SK-N-SH (cell line): ENCODE measurements around the gene NRTN. TPM values are rescaled to one million over a fixed set of nuclear protein-coding genes. Genes with fewer than 3 reads are reported as not detected.

Experiments
- CTCF ChIA-PET: fragments of 300-600, 350-600 bp; formaldehyde crosslinking; extraction: SDS; loops from one replicate; lab custom pipeline; 2021; lab: Yijun Ruan, JAX
- POLR2A ChIA-PET: fragments of 350-600 bp; sonication (Branson Sonifier 250); formaldehyde crosslinking; extraction: SDS; loops from one replicate; lab custom pipeline; 2020; ENCODE audit warnings: antibody characterized with exemption, inconsistent platforms; lab: Yijun Ruan, JAX
- DNase-seq: peaks from one replicate; pipeline ENCODE4 v3.0.0; 2012
- H2AFZ ChIP-seq: fragments of 200-600 bp; sonication (generic); 2 replicates; pipeline ENCODE4 v1.8.1; 2016; ENCODE audit warnings: antibody characterized with exemption, mild to moderate bottlenecking, low read depth
- H3F3A ChIP-seq: fragments of 200-600 bp; sonication (generic); replicated peaks from 2 replicates; pipeline ENCODE3; 2016; ENCODE audit warnings: antibody characterized with exemption, mild to moderate bottlenecking; ENCODE audit not compliant: insufficient read depth
- H3K27ac ChIP-seq, 2 experiments: fragments of 200-500 bp in 1 of 2; fragments of 200-600 bp in 1 of 2; sonication (Bioruptor generic) in 1 of 2; sonication (generic), shearing (Covaris generic) in 1 of 2; 2 replicates each; pipeline versions ENCODE4 v1.5.1 to v1.6.1; 2014 to 2016; ENCODE audit warnings: low read depth in 2 of 2, inconsistent platforms in 1 of 2, low read length in 1 of 2, mild to moderate bottlenecking in 1 of 2, mixed read lengths in 1 of 2
- H3K27me3 ChIP-seq: fragments of 200-600 bp; sonication (generic), shearing (Covaris generic); 2 replicates; pipeline ENCODE4 v1.6.1; 2016; ENCODE audit warnings: mixed run types; ENCODE audit not compliant: insufficient read depth
- H3K36me3 ChIP-seq, 2 experiments: fragments of 200-500 bp in 1 of 2; fragments of 200-600 bp in 1 of 2; sonication (Bioruptor generic) in 1 of 2; sonication (generic) in 1 of 2; replicated peaks in 1 of 2; 2 replicates each; pipeline versions ENCODE3 to v1.5.1; 2014 to 2016; ENCODE audit warnings: low read length in 1 of 2, mild to moderate bottlenecking in 1 of 2; ENCODE audit not compliant: insufficient read depth in 2 of 2, control insufficient read depth in 1 of 2
- H3K4me1 ChIP-seq, 2 experiments: fragments of 200-500 bp in 1 of 2; fragments of 200-600 bp in 1 of 2; sonication (Bioruptor generic) in 1 of 2; sonication (generic), shearing (Covaris generic) in 1 of 2; 2 replicates each; pipeline versions ENCODE4 v1.5.1 to v1.6.1; 2014 to 2016; ENCODE audit warnings: low read depth in 1 of 2, low read length in 1 of 2, mixed run types in 1 of 2; ENCODE audit not compliant: insufficient read depth in 2 of 2, control insufficient read depth in 1 of 2
- H3K4me2 ChIP-seq: fragments of 200-600 bp; sonication (generic), shearing (Covaris generic); 2 replicates; pipeline ENCODE4 v1.6.1; 2017; ENCODE audit warnings: mixed run types
- H3K4me3 ChIP-seq, 2 experiments: fragments of 200-500 bp in 1 of 2; fragments of 200-600 bp in 1 of 2; sonication (Bioruptor generic) in 1 of 2; sonication (generic), shearing (Covaris generic) in 1 of 2; 2 replicates each; pipeline versions ENCODE4 v1.5.1 to v1.8.1; 2014 to 2016; ENCODE audit warnings: low read depth in 2 of 2, inconsistent platforms in 1 of 2, low read length in 1 of 2, mild to moderate bottlenecking in 1 of 2, mixed read lengths in 1 of 2, moderate library complexity in 1 of 2
- H3K79me2 ChIP-seq: fragments of 200-600 bp; sonication (generic); 2 replicates; pipeline ENCODE4 v1.8.1; 2017; ENCODE audit warnings: mild to moderate bottlenecking; ENCODE audit not compliant: insufficient read depth
- H3K9ac ChIP-seq: fragments of 200-600 bp; sonication (generic); 2 replicates; pipeline ENCODE4 v1.6.1; 2017; ENCODE audit warnings: mixed run types
- H3K9me2 ChIP-seq: fragments of 200-600 bp; sonication (generic); 2 replicates; pipeline ENCODE4 v1.6.1; 2017; ENCODE audit warnings: mixed run types
- H3K9me3 ChIP-seq: fragments of 200-600 bp; sonication (generic); 2 replicates; pipeline ENCODE4 v1.6.1; 2017; ENCODE audit warnings: mixed run types, mild to moderate bottlenecking, moderate library complexity
- H4K20me1 ChIP-seq: fragments of 200-600 bp; sonication (generic); 2 replicates; pipeline ENCODE4 v1.6.1; 2017; ENCODE audit warnings: mild to moderate bottlenecking, mixed run types; ENCODE audit not compliant: insufficient read depth
- CTCF ChIP-seq: fragments of 200-600 bp; sonication (generic); IDR thresholded peaks from 2 replicates; pipeline ENCODE4 v1.6.1; 2017; ENCODE audit warnings: antibody characterized with exemption, mild to moderate bottlenecking, moderate library complexity
- FOXM1 ChIP-seq: IDR thresholded peaks from 2 replicates; pipeline ENCODE4 v1.4.0; 2012; ENCODE audit warnings: low read depth, mild to moderate bottlenecking
- IRF3 ChIP-seq: fragments of 150-350 bp; IDR thresholded peaks from 2 replicates; pipeline ENCODE4 v1.6.1; 2016; ENCODE audit warnings: mild to moderate bottlenecking, low read depth, low read length
- JUND ChIP-seq: IDR thresholded peaks from 2 replicates; pipeline ENCODE4 v1.4.0; 2012
- MAX ChIP-seq: IDR thresholded peaks from 2 replicates; pipeline ENCODE4 v1.4.0; 2012; ENCODE audit warnings: low read depth
- MEF2A ChIP-seq: IDR thresholded peaks from 2 replicates; pipeline ENCODE4 v1.4.0; 2012; ENCODE audit warnings: low read depth, borderline replicate concordance
- PBX3 ChIP-seq: IDR thresholded peaks from 2 replicates; pipeline ENCODE4; 2012
- RAD21 ChIP-seq: IDR thresholded peaks from 2 replicates; pipeline ENCODE4 v1.6.1; 2012; ENCODE audit warnings: mild to moderate bottlenecking, low read length
- RXRA ChIP-seq: IDR thresholded peaks from 2 replicates; pipeline ENCODE4 v1.4.0; 2012; ENCODE audit warnings: low read depth, mild to moderate bottlenecking, borderline replicate concordance
- SIN3A ChIP-seq: IDR thresholded peaks from 2 replicates; pipeline ENCODE4 v1.6.1; 2012; ENCODE audit warnings: low read depth, mild to moderate bottlenecking, low read length, moderate library complexity, borderline replicate concordance
- TAF1 ChIP-seq: IDR thresholded peaks from 2 replicates; pipeline ENCODE4 v1.6.1; 2012; ENCODE audit warnings: low read depth, mild to moderate bottlenecking, low read length, moderate library complexity, borderline replicate concordance
- TCF12 ChIP-seq: IDR thresholded peaks from 2 replicates; pipeline ENCODE4 v1.4.0; 2012
- TEAD4 ChIP-seq: IDR thresholded peaks from 2 replicates; pipeline ENCODE4 v1.4.0; 2012; ENCODE audit warnings: mild to moderate bottlenecking, borderline replicate concordance; ENCODE audit not compliant: insufficient read depth
- USF2 ChIP-seq: fragments of 150-350 bp; IDR thresholded peaks from 2 replicates; pipeline ENCODE4 v1.6.1; 2017; ENCODE audit warnings: antibody characterized with exemption, low read length, low read depth, borderline replicate concordance
- YY1 ChIP-seq: IDR thresholded peaks from 2 replicates; pipeline ENCODE4 v1.4.0; 2012; ENCODE audit warnings: low read depth, mild to moderate bottlenecking
- ZBTB33 ChIP-seq: IDR thresholded peaks from 2 replicates; pipeline ENCODE4 v1.4.0; 2012; ENCODE audit warnings: low read depth, borderline replicate concordance
- WGBS: methylation state at CpG from one replicate; pipeline ENCODE4 v1.1.6; 2017; ENCODE audit warnings: low lambda C conversion rate; 5-methylcytosine and 5-hydroxymethylcytosine counted together
- polyA plus RNA-seq, 3 experiments: library from polyadenylated mRNA; depleted of rRNA; stranded (reverse); fragments of >200 nt; gene quantifications; 2 replicates each; pipeline ENCODE4 v1.2.3, GENCODE V29; 2012

NRTN gene
- polyA plus RNA-seq, 1 of the 3 experiments (the other 2 are of a cell fraction), result 0.99 TPM

GRCh38 chr19:5774921-5775320 is 29.9 kb upstream of the NRTN start:
- no peak overlapping the region for H2AFZ ChIP-seq
- no peaks in the 10 kb centered on the region for H3K9me2 ChIP-seq
- H3K9me3 ChIP-seq, result no peaks in the 10 kb centered on the region
- DNase-seq, result no peak
- H3K36me3 ChIP-seq, result no peaks in the 10 kb centered on the region
- H3K9ac ChIP-seq, result no peak overlapping the region
- no peaks in the 10 kb centered on the region; a peak in 1 of 4 replicates for H3K4me1 ChIP-seq
- no peak overlapping the region for H3K4me2 ChIP-seq
- ChIA-PET POLR2A (interaction anchor here (0.7 kb wide), 1 partner anchor 21 kb away, joined by 3 read pairs; no protein-coding TSS in a partner anchor), CTCF (interaction anchor here (0.8 to 2.8 kb wide), 7 partner anchors 8 to 213 kb away, joined by 3 to 19 read pairs (median 5); no protein-coding TSS in a partner anchor)
- no peaks in the 10 kb centered on the region for H3K79me2 ChIP-seq
- H3K27ac ChIP-seq, result no peak overlapping the region
- TF ChIP-seq SIN3A (no peak), TEAD4 (no peak), USF2 (no peak), IRF3 (no peak), MEF2A (no peak), ZBTB33 (no peak), RAD21 (no peak), FOXM1 (no peak), MAX (no peak), TAF1 (no peak), RXRA (no peak), YY1 (no peak), JUND (no peak), CTCF (no peak), TCF12 (no peak), PBX3 (no peak)
- no peaks in the 10 kb centered on the region for H4K20me1 ChIP-seq
- no peak overlapping the region for H3K4me3 ChIP-seq
- H3F3A ChIP-seq, result no peaks in the 10 kb centered on the region
- H3K27me3 ChIP-seq, result no peaks in the 10 kb centered on the region
- WGBS, result 87% methylated on average over 8 of the region's 8 CpGs
